KMS-11 (cell line): Measurements from ENCODE around the gene CALD1.

Source experiments
- H2AFZ ChIP-seq: fragments of 200-600 bp; sonication (generic); 2 replicates; pipeline ENCODE4 v1.6.1; 2016; ENCODE audit warnings: antibody characterized with exemption, mixed run types, low read depth
- H3K27ac ChIP-seq: fragments of 200-600 bp; sonication (generic); 2 replicates; pipeline ENCODE4 v1.6.1; 2016; ENCODE audit warnings: mild to moderate bottlenecking, mixed run types
- H3K27me3 ChIP-seq: fragments of 200-600 bp; sonication (generic); 2 replicates; pipeline ENCODE4 v1.6.1; 2017; ENCODE audit warnings: mild to moderate bottlenecking, low read depth, mixed run types, moderate library complexity; ENCODE audit not compliant: insufficient read depth
- H3K36me3 ChIP-seq: fragments of 200-600 bp; sonication (generic); 2 replicates; pipeline ENCODE4 v1.6.1; 2017; ENCODE audit warnings: mild to moderate bottlenecking, mixed run types; ENCODE audit not compliant: insufficient read depth
- H3K4me1 ChIP-seq: fragments of 200-600 bp; sonication (generic); 2 replicates; pipeline ENCODE4 v1.6.1; 2016; ENCODE audit warnings: mild to moderate bottlenecking, low read depth, mixed run types; ENCODE audit not compliant: poor library complexity, severe bottlenecking
- H3K4me2 ChIP-seq: fragments of 200-600 bp; sonication (generic); 2 replicates; pipeline ENCODE4 v1.7.0; 2016; ENCODE audit warnings: mild to moderate bottlenecking, mixed run types
- H3K4me3 ChIP-seq: fragments of 200-600 bp; sonication (generic); IDR thresholded peaks from 2 replicates; pipeline ENCODE4 v1.6.1; 2017; ENCODE audit warnings: low read depth, low read length, mixed read lengths; ENCODE audit not compliant: insufficient read depth
- H3K79me2 ChIP-seq: fragments of 200-600 bp; sonication (generic); 2 replicates; pipeline ENCODE4 v1.6.1; 2016; ENCODE audit warnings: low read depth, mixed run types; ENCODE audit not compliant: insufficient read depth
- H3K9ac ChIP-seq: fragments of 200-600 bp; sonication (generic); 2 replicates; pipeline ENCODE4 v1.6.1; 2016; ENCODE audit warnings: mild to moderate bottlenecking, mixed run types
- H4K20me1 ChIP-seq: fragments of 200-600 bp; sonication (generic); 2 replicates; pipeline ENCODE4 v1.6.1; 2016; ENCODE audit warnings: mild to moderate bottlenecking, mixed run types; ENCODE audit not compliant: insufficient read depth
- TF ChIP-seq, protein P1 (sequence below): fragments of 200-600 bp; sonication (generic); conservative IDR thresholded peaks from 2 replicates; pipeline ENCODE4 v1.6.1; 2017; ENCODE audit warnings: low read depth, mild to moderate bottlenecking, antibody characterized with exemption, low read length, moderate library complexity, mixed read lengths

CALD1 gene

DNA sequence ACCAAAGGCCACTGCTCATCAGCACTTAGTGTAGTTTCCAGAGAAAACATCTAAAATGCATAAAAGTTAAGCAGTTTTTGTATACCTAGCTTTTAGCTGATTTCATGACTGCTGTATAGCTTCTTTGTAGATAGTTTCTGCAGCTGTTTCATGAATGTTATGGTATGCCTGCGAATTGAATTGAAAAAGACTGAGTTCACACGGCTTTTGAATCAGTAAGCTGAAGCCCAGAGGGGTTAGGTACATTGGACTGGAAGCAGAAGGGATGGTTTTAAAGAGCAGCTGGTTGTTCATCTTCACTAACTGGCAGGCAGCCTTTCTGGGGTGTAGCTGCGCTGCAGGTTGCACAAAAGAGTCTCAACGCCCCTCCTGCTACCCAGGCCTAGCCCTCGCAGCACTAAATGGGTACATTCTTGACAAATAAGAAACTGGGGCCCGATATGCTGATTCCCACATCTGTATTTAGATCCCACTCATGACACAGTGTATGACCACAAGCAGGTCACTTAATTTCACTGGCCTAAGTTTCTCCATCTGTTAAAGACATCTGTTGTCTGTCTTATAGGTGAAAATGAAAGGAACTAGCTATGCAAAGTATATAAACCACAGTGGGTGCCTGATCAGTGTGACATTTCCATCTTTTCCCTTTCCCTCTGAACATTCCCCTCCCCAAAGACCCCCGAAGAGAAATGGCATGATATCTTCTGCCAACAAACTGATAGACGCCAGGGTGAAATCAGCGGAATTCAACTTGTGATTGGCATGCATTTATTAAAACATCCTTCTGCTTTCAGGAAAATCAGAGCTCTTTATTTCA lies 120.9 kb downstream of the CALD1 start:
- TF ChIP-seq, protein P1, sequence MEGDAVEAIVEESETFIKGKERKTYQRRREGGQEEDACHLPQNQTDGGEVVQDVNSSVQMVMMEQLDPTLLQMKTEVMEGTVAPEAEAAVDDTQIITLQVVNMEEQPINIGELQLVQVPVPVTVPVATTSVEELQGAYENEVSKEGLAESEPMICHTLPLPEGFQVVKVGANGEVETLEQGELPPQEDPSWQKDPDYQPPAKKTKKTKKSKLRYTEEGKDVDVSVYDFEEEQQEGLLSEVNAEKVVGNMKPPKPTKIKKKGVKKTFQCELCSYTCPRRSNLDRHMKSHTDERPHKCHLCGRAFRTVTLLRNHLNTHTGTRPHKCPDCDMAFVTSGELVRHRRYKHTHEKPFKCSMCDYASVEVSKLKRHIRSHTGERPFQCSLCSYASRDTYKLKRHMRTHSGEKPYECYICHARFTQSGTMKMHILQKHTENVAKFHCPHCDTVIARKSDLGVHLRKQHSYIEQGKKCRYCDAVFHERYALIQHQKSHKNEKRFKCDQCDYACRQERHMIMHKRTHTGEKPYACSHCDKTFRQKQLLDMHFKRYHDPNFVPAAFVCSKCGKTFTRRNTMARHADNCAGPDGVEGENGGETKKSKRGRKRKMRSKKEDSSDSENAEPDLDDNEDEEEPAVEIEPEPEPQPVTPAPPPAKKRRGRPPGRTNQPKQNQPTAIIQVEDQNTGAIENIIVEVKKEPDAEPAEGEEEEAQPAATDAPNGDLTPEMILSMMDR, result no peak
- H3K4me3 ChIP-seq, result no peak overlapping the region
- H3K79me2 ChIP-seq, result no peaks in the 10 kb centered on the region
- no peaks in the 10 kb centered on the region for H3K36me3 ChIP-seq
- no peak overlapping the region for H3K9ac ChIP-seq
- H3K27me3 ChIP-seq, result no peaks in the 10 kb centered on the region
- no peaks in the 10 kb centered on the region for H4K20me1 ChIP-seq
- peak overlapping the region; percentile 27; the same call in 1 of the 2 replicates for H3K4me2 ChIP-seq
- H3K4me1 ChIP-seq, result peaks cover 15% of the 10 kb centered on the region
- no peak overlapping the region for H3K27ac ChIP-seq
- H2AFZ ChIP-seq, result peak overlapping the region; percentile 55

DNA sequence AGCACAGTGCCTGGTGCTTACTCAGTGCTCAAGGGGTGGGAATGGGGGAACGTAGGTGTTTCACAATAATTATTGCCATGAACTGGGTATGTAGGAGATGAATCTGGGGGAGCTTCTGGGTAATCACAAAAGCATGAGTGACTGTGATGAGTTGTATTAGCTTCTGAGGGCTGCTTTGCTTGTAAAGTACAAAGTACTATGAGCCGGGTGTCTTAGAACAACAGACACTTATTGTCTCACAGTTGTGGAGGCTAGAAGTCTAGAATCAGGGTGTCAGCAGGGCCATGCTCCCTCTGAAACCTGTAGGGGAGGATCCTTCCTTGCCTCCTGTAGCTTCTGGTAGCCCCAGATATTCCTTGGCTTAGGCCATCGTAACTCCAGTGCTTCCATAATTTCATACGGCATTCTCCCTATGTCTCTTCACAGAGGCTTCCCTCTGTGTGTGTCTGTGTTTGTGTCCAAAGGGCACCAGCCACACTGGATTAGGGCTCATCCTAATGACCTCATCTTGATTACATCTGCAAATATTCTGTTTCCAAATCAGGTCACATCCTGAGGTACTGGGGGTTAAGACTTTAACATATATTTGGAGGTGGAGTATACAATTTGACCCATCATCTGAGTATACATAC lies 122.1 kb downstream of the CALD1 start:
- no peak overlapping the region for H3K9ac ChIP-seq
- H4K20me1 ChIP-seq, result no peaks in the 10 kb centered on the region
- H3K4me3 ChIP-seq, result no peak overlapping the region
- H3K27me3 ChIP-seq, result no peaks in the 10 kb centered on the region
- no peak overlapping the region for H3K4me2 ChIP-seq
- TF ChIP-seq, protein P1, result no peak
- H3K79me2 ChIP-seq, result no peaks in the 10 kb centered on the region
- no peaks in the 10 kb centered on the region for H3K36me3 ChIP-seq
- H3K27ac ChIP-seq, result no peak overlapping the region
- peaks cover 15% of the 10 kb centered on the region for H3K4me1 ChIP-seq
- H2AFZ ChIP-seq, result no peak overlapping the region

DNA sequence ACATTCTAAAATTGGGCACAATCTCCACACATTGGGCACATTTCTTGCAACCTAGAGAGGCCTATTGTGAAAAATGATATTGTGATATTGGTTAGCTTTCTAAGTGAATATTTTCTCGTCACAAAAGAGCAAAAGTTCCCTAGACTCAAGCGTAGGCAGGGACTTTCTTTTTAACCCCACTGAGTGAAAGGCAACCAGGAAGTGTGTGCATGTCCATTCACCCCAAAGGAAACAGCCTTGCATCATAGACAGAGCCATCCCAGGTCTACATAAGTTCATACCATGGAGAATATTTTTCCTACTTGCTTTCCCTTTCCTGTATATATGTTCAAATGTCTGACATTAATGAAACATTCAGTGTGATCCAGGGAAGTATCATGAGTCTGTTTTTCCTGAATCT lies 122.6 kb downstream of the CALD1 start:
- Histone ChIP-seq H3K4me1 (peaks cover 15% of the 10 kb centered on the region), H3K27ac (no peak overlapping the region), H4K20me1 (no peaks in the 10 kb centered on the region)

DNA sequence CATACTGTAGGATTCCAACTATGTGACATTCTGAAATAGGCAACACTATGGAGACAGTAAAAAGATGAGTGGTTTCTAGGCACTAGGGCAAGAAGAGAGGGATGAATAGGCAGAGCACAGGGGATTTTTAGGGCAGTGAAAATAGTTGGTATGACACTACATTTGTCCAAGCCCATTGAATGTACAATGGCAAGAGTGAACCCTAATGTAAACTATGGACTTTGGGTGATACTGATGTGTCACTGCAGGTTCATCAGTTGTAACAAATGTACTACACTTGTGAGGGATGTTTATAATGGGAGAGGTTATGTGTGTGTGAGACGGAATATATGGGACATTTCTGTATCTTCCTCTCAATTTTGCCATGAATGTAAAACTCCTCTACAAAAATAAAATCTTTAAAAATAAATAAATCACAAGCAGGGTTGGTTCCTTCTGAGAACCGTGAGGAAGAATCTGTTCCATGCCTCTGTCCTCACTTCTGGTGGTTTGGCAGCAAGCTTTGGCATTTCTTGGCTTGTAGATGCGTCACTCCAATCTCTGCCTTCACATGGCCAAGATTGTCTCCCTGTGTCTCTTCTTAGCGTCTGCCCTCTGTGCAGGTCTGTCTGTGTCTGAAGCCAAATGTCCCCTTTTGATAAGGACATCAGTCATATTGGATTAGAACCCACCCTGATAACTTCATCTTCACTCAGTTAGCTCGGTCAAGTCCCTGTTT lies 123.8 kb downstream of the CALD1 start:
- no peak overlapping the region for H3K9ac ChIP-seq
- no peak overlapping the region for H3K4me2 ChIP-seq
- H3K36me3 ChIP-seq, result no peaks in the 10 kb centered on the region
- H3K27me3 ChIP-seq, result no peaks in the 10 kb centered on the region
- H3K4me3 ChIP-seq, result no peak overlapping the region
- peaks cover 15% of the 10 kb centered on the region for H3K4me1 ChIP-seq
- H3K27ac ChIP-seq, result no peak overlapping the region
- TF ChIP-seq, protein P1, result no peak
- H2AFZ ChIP-seq, result no peak overlapping the region
- no peaks in the 10 kb centered on the region for H3K79me2 ChIP-seq
- H4K20me1 ChIP-seq, result no peaks in the 10 kb centered on the region

More for the DNA sequence above, 122.6 kb downstream of the CALD1 start:
- Histone ChIP-seq H3K27me3 (no peaks in the 10 kb centered on the region), H3K79me2 (no peaks in the 10 kb centered on the region), H3K4me3 (no peak overlapping the region), H3K9ac (no peak overlapping the region), H3K36me3 (no peaks in the 10 kb centered on the region), H3K4me2 (no peak overlapping the region), H2AFZ (no peak overlapping the region)
- TF ChIP-seq, protein P1, result no peak
